Anterior cingulate cortex (tissue), 58 donors: Measurements from ENCODE around the gene KIAA1671.

ENCODE experiments used
- DNase-seq, 58 donors: peaks; one replicate each; lab custom pipeline; 2025; lab: John Stamatoyannopoulos, UW

KIAA1671 gene

DNA sequence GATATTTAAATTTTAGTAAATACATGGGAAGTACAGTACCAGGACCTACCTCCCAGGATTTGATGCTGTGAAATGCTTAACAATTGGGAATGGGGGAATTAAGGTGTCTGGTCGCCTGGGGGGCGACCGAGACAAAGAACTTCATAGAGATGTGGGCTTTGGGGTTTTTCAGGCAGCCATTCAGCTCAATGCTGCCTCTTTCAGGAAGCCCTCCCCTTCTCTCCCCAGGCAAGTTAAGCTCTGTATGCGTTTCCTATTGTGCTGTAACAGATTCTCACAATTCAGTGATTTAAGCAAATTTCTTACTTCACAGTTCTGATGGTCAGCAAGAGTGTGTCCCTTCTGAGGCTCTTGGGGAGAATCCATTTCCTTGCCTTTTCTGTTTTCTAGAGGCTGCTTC lies 53.8 kb downstream of the KIAA1671 start:
- DNase-seq, result no peak

DNA sequence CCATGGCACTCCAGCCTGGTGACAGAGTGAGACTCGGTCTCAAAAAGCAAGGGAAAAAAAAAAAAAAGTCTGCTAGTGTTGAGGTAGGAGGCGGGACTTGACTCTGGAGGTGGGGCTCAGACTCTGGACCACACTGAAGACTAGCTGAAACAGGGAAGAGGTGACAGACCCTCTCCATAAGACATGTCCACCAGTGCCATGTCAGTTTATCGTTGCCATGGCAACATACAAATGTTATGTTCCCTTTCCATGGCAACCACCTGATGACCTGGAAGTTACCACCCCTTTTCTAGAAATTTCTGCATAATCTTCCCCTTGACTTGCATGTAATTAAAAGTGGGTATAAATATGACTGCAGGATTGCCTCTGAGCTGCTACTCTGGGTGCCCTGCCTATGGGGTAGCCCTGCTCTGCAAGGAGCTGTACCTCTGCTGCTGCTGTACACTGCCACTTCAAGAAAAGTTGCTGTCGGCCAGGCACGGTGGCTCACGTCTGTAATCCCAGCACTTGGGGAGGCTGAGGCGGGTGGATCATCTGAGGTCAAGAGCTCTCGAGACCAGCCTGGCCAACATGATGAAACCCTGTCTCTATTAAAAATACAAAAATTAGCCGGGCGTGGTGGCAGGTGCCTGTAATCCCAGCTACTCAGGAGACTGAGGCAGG lies 55.1 kb downstream of the KIAA1671 start:
- no peak for DNase-seq

- DNase-seq, result no peak
Observed at GRCh38 chr22:25008666-25009065, 56.1 kb downstream of the KIAA1671 start.

DNA sequence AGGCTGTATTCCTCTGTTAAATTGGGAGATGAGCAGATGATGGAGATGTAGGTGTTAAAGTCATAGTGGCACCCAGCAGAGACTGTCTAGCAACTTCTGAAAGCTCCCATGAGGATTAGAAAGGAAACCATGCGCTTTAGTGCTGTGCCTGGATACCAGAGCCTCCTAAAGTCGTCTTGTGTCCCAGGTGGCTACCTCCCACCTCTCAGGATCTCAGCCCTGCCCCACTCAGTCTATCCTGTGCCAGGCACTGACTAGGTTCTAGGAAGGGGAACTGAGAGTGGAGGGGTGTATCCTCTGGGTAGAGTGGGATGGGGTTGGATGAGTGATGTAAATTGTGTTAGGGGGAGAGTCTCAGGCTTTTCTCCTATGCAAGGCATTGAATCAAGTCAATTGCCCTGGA lies 60.2 kb downstream of the KIAA1671 start:
- DNase-seq, result no peak

DNA sequence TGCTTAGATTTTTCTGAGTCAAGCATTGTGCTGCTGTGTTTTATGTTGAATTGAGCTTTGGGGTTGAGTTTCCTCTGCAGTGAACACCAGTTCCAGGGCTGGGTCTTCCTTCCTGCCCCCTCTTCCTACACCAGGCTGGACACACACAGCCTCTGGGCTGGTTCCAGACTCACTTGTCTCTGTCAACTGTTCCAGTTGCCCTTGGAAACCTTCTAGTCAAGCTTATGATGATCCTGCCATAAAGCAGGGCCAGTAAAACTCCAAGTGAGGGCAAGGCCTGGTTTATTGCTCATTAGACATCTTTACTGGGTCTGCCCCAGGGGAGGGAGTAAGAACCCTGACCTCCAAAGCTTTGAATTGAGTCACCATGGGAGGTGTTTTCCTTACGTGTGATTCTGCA lies 61.1 kb downstream of the KIAA1671 start:
- DNase-seq, result no peak

DNA sequence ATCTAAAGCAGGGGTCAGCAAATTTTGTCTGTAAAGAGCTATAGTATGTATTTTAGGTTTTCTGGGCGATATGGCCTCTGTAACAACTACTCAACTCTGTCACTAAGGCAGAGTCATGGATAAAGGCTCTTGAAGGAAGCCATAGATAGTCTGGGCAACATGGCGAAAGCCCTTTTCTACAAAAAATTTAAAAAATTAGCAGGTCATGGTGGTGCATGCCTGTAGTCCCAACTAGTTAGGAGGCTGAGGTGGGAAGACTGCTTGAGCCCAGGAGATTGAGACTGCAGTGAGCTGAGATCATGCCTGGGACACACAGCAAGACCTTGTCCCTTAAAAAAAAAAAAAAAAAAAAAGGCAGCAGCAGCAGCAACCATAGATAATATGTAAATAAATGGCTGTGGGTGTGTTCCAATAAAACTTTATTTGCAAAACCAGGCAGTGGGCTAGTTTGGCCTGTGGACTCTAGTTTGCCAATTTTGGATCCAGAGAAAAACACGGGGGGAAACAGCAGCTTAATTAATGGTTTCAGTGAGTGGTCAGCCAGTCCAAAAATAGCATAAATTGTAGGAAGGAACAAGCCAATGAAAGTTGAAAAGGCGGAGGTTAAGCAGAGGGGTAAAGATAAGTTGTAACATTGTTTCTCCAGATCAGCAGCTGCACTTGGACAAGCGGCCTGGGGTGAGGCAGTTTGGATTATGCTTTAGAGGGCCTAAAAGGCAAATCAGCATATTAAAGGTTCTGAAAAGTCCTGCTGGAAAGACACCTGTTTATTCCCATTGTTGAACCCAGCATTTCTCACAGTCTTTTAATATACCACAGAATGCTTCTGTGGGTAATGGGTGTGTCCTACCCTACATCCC lies 62.6 kb downstream of the KIAA1671 start:
- DNase-seq, result no peak

DNA sequence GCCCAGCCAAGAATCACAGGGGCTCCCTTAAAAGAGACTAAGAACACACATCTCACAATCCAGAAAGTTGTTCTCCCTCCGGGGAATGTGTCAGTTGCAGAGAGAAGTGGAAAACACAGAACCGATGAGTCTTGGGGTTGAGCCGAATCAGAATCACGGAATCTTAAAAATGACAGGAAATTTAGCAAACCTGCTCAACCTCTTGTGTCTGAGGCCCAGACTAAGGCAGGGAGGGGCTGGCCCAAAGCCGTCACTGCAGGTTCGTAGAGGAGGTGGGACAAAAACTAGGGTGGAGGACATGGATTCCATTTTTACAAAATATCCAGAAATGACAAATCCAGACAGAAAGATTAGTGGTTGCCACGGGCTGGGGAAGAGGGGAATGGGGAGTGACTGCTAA lies 63.8 kb downstream of the KIAA1671 start:
- DNase-seq, result no peak

DNA sequence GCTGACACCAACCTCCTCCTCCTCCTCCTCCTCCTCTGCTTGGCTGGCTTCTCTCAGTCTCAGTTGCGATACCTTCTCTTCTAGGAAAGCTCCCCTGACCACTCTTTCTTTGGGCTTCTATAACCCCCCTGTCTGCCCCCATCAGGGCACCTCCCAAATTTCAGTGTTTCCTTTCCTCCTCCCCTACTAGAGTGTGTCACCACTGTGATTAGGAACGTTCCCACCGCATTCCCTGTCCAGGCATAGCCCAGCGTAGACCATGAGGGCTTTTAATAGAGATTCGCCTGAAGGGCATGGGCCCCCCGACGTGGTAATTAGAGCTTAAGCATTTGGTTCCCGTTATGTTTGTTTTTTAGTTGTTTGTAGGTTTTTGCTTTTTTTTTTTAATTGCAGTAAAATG lies 65.5 kb downstream of the KIAA1671 start:
- no peak for DNase-seq

- no peak for DNase-seq
Observed at GRCh38 chr22:25019427-25020184, 67.1 kb downstream of the KIAA1671 start.

DNA sequence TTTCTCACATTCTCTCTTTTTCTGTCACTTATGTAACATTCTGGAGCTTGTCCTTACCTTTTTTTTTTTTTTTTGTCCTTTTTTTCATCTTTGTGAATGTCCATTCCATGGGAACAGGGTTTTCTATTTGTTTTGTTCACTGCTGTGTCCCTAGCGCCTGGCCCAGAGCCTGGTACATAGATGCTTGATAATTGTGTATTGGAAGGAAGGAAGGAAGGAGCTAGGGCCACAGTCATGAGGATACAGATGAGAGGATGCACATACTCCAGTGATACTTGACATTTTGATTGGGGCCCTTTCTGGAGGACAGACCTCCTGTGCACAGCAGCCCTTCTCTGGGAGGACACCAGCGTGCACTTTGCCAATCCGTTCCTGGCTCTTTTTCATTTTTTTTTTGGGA lies 68.9 kb downstream of the KIAA1671 start:
- peak in 9 of 58 donors; percentile 10 to 38 (median 18) for DNase-seq

DNA sequence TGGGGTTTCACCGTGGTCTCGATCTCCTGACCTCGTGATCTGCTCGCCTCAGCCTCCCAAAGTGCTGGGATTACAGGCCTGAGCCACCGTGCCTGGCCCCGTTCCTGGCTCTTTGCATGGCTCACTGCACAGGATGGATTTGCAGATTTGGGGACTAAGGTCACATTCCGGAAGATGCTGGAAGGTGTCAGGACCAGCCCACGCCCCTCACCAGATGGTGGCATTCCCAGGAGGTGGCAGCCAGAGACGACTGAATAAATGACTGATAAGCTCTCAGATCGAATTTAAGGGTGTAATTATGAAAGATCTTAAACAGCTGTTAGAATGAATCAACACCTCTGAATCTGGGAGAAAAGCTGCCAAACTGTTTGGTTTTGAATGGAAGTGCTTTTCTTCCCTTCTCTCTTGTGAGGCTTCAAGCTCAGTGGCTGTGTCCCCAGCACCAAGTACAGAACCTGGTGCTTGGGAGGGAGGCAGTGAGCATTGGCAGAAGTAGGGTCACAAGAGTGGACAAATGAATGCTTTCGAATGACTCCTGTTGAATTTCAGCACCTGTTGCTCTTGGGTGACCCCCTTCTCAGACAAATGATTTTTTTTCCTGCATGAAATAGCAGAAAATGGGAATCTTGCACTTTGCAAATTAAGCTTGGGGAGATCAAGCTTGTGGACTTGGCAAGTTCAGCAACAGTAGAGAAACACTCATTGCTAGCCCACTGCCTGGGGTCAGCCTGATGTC lies 69.6 kb downstream of the KIAA1671 start:
- DNase-seq, result peak in 9 of 58 donors; percentile 8 to 58 (median 25)

GRCh38 chr22:25023879-25024278 lies 71.4 kb downstream of the KIAA1671 start:
- DNase-seq, result no peak

GRCh38 chr22:25024895-25025294 lies 72.4 kb downstream of the KIAA1671 start:
- DNase-seq, result no peak

DNA sequence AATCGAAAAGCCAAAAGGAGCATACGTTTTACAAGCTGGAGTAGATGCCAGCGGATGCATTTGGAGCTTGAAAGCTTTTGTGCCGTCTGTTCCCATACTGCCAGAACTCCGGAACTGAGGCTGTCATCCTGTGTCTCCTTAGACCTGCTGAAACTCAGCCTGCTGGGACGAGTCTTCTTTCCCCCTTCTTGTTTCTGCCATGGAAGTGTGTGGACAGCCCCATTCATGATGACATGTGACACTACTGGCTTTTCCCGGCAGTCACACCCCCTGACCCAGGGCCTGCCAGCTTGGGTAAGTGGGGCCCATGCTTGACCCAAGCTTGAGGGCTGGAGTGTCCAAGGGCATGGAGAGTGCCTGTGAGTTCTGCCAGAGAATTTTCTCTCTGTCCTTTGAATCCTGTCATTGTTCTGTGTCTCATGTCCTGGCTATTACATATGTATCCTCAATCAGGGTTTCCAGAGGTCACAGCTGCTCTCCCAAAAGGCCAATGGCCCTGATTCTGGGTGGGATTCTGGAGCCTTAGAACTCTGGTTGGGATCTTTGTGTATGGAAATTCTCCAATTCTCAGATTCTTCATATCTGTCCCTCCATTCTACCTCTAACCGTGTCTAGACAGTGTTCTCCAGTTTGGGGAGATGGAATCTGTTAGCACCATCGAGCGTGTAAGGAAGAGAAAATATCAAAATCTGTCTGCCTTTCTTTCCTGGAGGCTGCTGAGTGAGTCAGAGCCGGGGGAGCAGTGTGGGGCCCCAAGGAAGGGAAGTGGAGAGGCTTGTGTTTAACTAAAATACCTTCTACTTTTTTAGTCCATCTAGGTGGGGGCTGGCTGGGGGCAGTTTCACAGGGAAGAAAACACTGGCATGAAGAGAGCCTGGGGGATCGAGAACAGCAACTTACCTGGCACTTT lies 73.2 kb downstream of the KIAA1671 start:
- peak in 20 of 58 donors; percentile 11 to 58 (median 28) for DNase-seq

DNA sequence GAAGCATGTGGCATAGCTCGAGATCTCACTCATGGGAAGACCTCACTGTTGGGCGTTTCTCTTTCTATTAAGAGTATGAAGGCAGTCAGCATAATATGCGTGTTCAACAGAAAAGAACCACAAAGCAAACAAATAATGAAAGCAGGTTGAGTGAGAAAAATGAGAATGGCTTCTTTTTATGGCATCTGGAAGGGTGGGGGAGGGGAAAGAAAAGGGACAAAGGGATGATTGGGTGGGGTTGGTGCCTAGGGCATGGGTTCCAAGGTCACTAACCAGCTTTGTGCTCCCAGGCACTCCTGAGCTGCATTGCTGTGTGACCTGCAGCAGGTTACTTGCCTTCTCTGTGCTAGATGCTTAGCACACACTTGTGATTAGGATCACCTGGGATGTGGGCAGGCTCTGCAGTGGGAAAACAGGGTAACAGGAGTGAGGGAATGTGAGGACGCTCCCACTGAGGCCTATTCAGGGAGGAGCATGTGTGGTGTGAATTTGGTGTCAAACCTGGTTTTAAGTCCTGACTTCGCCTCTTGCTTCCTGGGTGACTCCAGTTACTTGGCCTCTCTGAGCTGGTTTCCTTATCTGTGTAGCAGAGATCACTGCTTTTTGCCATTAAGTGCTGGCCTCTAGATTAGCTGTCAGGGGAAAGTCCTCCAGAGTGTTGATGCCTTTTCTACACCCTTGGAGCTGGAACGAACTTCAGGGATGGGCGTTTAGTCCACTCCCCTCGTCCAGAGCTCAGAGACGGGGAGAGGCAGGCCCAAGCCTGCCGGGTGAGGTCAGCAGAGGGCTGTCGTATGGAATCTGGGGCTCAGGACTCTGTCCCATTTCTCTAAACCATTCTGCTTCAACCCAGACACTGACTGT lies 74.8 kb downstream of the KIAA1671 start:
- DNase-seq, result no peak

GRCh38 chr22:25027959-25028840 lies 75.7 kb downstream of the KIAA1671 start:
- peak in 6 of 58 donors; percentile 11 to 34 (median 22) for DNase-seq

GRCh38 chr22:25028841-25029141 lies 76.3 kb downstream of the KIAA1671 start:
- DNase-seq, result no peak

GRCh38 chr22:25029181-25029580 lies 76.7 kb downstream of the KIAA1671 start:
- DNase-seq, result no peak
